HCT116 (cell line): Measurements from ENCODE around the gene MOB3B. TPM values are rescaled to one million over a fixed set of nuclear protein-coding genes. Genes with fewer than 3 reads are reported as not detected.

ENCODE experiments used
- ATAC-seq: fragments of 200-7000 bp; cut with Tn5 transposase; 2 replicates; pipeline ENCODE4 v1.9.1; 2020; ENCODE audit warnings: mild to moderate bottlenecking, moderate library complexity
- BruUV-seq: library from RNA; stranded (reverse); fragments of 400-500 nt; replicated peaks from 2 replicates; lab custom pipeline; 2021; lab: Mats Ljungman, UMichigan
- CTCF ChIA-PET: fragments of 300-600 bp; sonication (Branson Sonifier 250); formaldehyde crosslinking; loops from one replicate; lab custom pipeline; 2021; ENCODE audit warnings: antibody characterized with exemption; lab: Charles Lee
- POLR2A ChIA-PET: fragments of 300-600, 350-600 bp; sonication (Branson Sonifier 250); formaldehyde crosslinking; loops from one replicate; lab custom pipeline; 2021; ENCODE audit warnings: antibody characterized with exemption; lab: Charles Lee
- RAD21 ChIA-PET, 2 experiments: fragments of 300-600 bp; sonication (Branson Sonifier 250); formaldehyde crosslinking; loops; one replicate each; lab custom pipeline; 2023; ENCODE audit warnings: low total read pairs in 2 of 2; ENCODE audit not compliant: uncharacterized antibody in 2 of 2, unreplicated experiment in 2 of 2, low non-redundant PET in 1 of 2; lab: Charles Lee
- DNase-seq: peaks from one replicate; pipeline ENCODE4 v3.0.0-alpha.2; 2010; ENCODE audit warnings: low read depth, low spot score
- H2AFZ ChIP-seq: fragments of 200-600 bp; shearing (Covaris generic), sonication (generic); 2 replicates; pipeline ENCODE4 v1.6.1; 2017; ENCODE audit warnings: low read depth, mixed run types, mixed read lengths, antibody characterized with exemption, low read length; ENCODE audit not compliant: poor library complexity, severe bottlenecking
- H3K27ac ChIP-seq: 2 replicates; pipeline ENCODE4 v1.5.1; 2012; ENCODE audit warnings: low read depth, low read length
- H3K27me3 ChIP-seq: fragments of 200-600 bp; sonication (generic); 2 replicates; pipeline ENCODE4 v1.6.1; 2016; ENCODE audit warnings: mixed run types, low read length, mixed read lengths; ENCODE audit not compliant: insufficient read depth
- H3K36me3 ChIP-seq, 2 experiments: fragments of 200-500 bp in 1 of 2; fragments of 200-600 bp in 1 of 2; sonication (Bioruptor generic) in 1 of 2; sonication (generic) in 1 of 2; 2 replicates each; pipeline versions ENCODE4 v1.5.1 to v1.6.1; 2014 to 2016; ENCODE audit warnings: low read length in 2 of 2, inconsistent platforms in 1 of 2, mixed read lengths in 1 of 2, mixed run types in 1 of 2; ENCODE audit not compliant: insufficient read depth in 2 of 2, control insufficient read depth in 1 of 2
- H3K4me1 ChIP-seq, 2 experiments: fragments of 200-600 bp in 1 of 2; sonication (generic) in 1 of 2; 2 replicates each; pipeline versions ENCODE4 v1.5.1 to v1.6.1; 2012 to 2017; ENCODE audit warnings: low read length in 2 of 2, inconsistent platforms in 1 of 2, mild to moderate bottlenecking in 1 of 2, mixed read lengths in 1 of 2, mixed run types in 1 of 2, moderate library complexity in 1 of 2; ENCODE audit not compliant: insufficient read depth in 2 of 2, control insufficient read depth in 1 of 2
- H3K4me2 ChIP-seq: fragments of 200-600 bp; sonication (generic); 2 replicates; pipeline ENCODE4 v1.6.1; 2017; ENCODE audit warnings: mixed run types, low read length, mixed read lengths
- H3K4me3 ChIP-seq, 2 experiments: fragments of 200-600 bp in 1 of 2; sonication (generic) in 1 of 2; replicated peaks in 1 of 2; 2 replicates each; pipeline ENCODE4 v1.5.1; 2011 to 2016; ENCODE audit warnings: low read length in 2 of 2, control low read depth in 1 of 2, low read depth in 1 of 2, mild to moderate bottlenecking in 1 of 2, mixed read lengths in 1 of 2, mixed run types in 1 of 2
- H3K79me2 ChIP-seq: fragments of 200-600 bp; sonication (generic); 2 replicates; pipeline ENCODE4 v1.6.1; 2017; ENCODE audit warnings: mild to moderate bottlenecking, mixed run types, low read length, moderate library complexity, mixed read lengths; ENCODE audit not compliant: insufficient read depth
- H3K9ac ChIP-seq: fragments of 200-600 bp; sonication (generic); 2 replicates; pipeline ENCODE4 v1.6.1; 2016; ENCODE audit warnings: low read length, mixed read lengths
- H3K9me2 ChIP-seq: fragments of 200-600 bp; sonication (generic), shearing (Covaris generic); 2 replicates; pipeline ENCODE4 v1.6.1; 2017; ENCODE audit warnings: mixed run types, mild to moderate bottlenecking, moderate library complexity; ENCODE audit not compliant: insufficient read depth
- H3K9me3 ChIP-seq, 2 experiments: fragments of 200-500 bp in 1 of 2; fragments of 200-600 bp in 1 of 2; sonication (Bioruptor generic) in 1 of 2; sonication (generic) in 1 of 2; 2 replicates each; pipeline ENCODE4 v1.6.1; 2014 to 2017; ENCODE audit warnings: low read length in 2 of 2, mixed read lengths in 2 of 2, inconsistent platforms in 1 of 2, low read depth in 1 of 2, mild to moderate bottlenecking in 1 of 2, mixed run types in 1 of 2, moderate library complexity in 1 of 2; ENCODE audit not compliant: control insufficient read depth in 1 of 2, insufficient read depth in 1 of 2
- H4K20me1 ChIP-seq: fragments of 200-600 bp; sonication (generic), shearing (Covaris generic); 2 replicates; pipeline ENCODE4 v1.6.1; 2017; ENCODE audit warnings: mixed run types, mild to moderate bottlenecking, moderate library complexity; ENCODE audit not compliant: insufficient read depth
- CEBPB ChIP-seq: IDR thresholded peaks from 2 replicates; pipeline ENCODE4 v1.6.1; 2012; ENCODE audit warnings: low read depth
- ELF1 ChIP-seq: IDR thresholded peaks from 2 replicates; pipeline ENCODE4 v1.6.1; 2012; ENCODE audit warnings: low read depth, borderline replicate concordance
- POLR2AphosphoS5 ChIP-seq: IDR thresholded peaks from 2 replicates; pipeline ENCODE4 v1.6.1; 2011; ENCODE audit warnings: mild to moderate bottlenecking, low read depth, low read length, moderate library complexity
- RAD21 ChIP-seq: IDR thresholded peaks from 2 replicates; pipeline ENCODE4 v1.6.1; 2012; ENCODE audit warnings: low read depth, mild to moderate bottlenecking
- SP1 ChIP-seq: IDR thresholded peaks from 2 replicates; pipeline ENCODE4 v1.6.1; 2012; ENCODE audit warnings: low read depth
- ZFX ChIP-seq: fragments of 450-650 bp; IDR thresholded peaks from 2 replicates; pipeline ENCODE4 v1.6.1; 2017
- intact Hi-C: fragments of 100-400 bp; cut with micrococcal nuclease; formaldehyde crosslinking; loops from 2 replicates; pipeline ENCODE4 v1.10.0; 2022
- total RNA-seq: library from RNA; stranded (reverse); gene quantifications from one replicate; pipeline ENCODE4 v1.2.1, GENCODE V29; 2021; ENCODE audit not compliant: unreplicated experiment
- TF ChIP-seq, protein P1 (sequence below), 3 experiments: fragments of 200-600 bp in 1 of 3; sonication (generic) in 1 of 3; IDR thresholded peaks in 2 of 3; conservative IDR thresholded peaks in 1 of 3; 2 replicates each; pipeline ENCODE4 v1.5.1; 2012 to 2017; ENCODE audit warnings: low read depth in 2 of 3, low read length in 2 of 3, antibody characterized with exemption in 1 of 3, borderline replicate concordance in 1 of 3, control low read depth in 1 of 3, mild to moderate bottlenecking in 1 of 3, mixed read lengths in 1 of 3, mixed run types in 1 of 3, moderate library complexity in 1 of 3; ENCODE audit not compliant: insufficient read depth in 1 of 3
- TF ChIP-seq, protein P2 (sequence below): IDR thresholded peaks from 2 replicates; pipeline ENCODE4 v1.6.1; 2011; ENCODE audit warnings: mild to moderate bottlenecking, low read length, moderate library complexity; ENCODE audit not compliant: insufficient replicate concordance; ENCODE audit errors: extremely low read depth

The MOB3B gene
- total RNA-seq, 1 experiment from 2014 or later: 1.2 TPM

DNA sequence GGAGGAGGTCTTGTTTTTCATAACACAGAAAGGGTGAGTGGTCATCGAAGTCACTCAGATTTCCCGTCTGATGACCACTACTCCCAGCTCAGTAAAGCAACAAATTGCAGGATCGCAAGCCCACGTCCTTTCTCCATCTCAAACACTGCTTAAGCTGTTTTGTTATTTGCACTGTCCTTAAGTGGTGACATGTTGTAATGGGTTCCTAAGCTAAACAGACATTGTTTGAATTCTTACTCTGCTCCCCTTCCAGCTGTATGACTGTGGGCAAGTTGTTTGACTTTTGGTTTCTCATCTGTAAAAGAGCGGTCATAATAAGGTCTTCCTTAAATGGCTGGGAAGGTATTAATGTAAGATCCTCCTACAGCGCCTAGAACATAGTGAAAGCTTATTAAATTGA is 169.9 kb downstream of the MOB3B start:
- DNase-seq (no peak), ATAC-seq (no peak)
- intact Hi-C loops: no loop called here
- Histone ChIP-seq H3K9me2 (no peaks in the 10 kb centered on the region), H3K27ac (no peak overlapping the region), H2AFZ (no peak overlapping the region), H3K79me2 (no peaks in the 10 kb centered on the region), H3K4me3 (no peak overlapping the region), H3K9ac (no peak overlapping the region), H3K4me2 (no peak overlapping the region), H3K4me1 (no peaks in the 10 kb centered on the region), H3K27me3 (no peaks in the 10 kb centered on the region), H3K9me3 (no peaks in the 10 kb centered on the region), H4K20me1 (no peaks in the 10 kb centered on the region), H3K36me3 (no peaks in the 10 kb centered on the region)
- RAD21 ChIA-PET: no interaction called here
- TF ChIP-seq ZFX: no peak
- no peak for TF ChIP-seq CEBPB
- TF ChIP-seq, protein P1, sequence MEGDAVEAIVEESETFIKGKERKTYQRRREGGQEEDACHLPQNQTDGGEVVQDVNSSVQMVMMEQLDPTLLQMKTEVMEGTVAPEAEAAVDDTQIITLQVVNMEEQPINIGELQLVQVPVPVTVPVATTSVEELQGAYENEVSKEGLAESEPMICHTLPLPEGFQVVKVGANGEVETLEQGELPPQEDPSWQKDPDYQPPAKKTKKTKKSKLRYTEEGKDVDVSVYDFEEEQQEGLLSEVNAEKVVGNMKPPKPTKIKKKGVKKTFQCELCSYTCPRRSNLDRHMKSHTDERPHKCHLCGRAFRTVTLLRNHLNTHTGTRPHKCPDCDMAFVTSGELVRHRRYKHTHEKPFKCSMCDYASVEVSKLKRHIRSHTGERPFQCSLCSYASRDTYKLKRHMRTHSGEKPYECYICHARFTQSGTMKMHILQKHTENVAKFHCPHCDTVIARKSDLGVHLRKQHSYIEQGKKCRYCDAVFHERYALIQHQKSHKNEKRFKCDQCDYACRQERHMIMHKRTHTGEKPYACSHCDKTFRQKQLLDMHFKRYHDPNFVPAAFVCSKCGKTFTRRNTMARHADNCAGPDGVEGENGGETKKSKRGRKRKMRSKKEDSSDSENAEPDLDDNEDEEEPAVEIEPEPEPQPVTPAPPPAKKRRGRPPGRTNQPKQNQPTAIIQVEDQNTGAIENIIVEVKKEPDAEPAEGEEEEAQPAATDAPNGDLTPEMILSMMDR (IDR thresholded peaks at IDR 0.05 in 2 of 3, conservative IDR thresholded peaks at IDR 0.05 in 1 of 3; ENCODE audit: borderline replicate concordance in 1 of 3, insufficient read depth in 1 of 3, low read depth in 2 of 3, low read length in 2 of 3): no peak
- TF ChIP-seq POLR2AphosphoS5: no peak
- TF ChIP-seq ELF1: no peak
- TF ChIP-seq RAD21: no peak
- no peak for TF ChIP-seq SP1
- TF ChIP-seq, protein P2, sequence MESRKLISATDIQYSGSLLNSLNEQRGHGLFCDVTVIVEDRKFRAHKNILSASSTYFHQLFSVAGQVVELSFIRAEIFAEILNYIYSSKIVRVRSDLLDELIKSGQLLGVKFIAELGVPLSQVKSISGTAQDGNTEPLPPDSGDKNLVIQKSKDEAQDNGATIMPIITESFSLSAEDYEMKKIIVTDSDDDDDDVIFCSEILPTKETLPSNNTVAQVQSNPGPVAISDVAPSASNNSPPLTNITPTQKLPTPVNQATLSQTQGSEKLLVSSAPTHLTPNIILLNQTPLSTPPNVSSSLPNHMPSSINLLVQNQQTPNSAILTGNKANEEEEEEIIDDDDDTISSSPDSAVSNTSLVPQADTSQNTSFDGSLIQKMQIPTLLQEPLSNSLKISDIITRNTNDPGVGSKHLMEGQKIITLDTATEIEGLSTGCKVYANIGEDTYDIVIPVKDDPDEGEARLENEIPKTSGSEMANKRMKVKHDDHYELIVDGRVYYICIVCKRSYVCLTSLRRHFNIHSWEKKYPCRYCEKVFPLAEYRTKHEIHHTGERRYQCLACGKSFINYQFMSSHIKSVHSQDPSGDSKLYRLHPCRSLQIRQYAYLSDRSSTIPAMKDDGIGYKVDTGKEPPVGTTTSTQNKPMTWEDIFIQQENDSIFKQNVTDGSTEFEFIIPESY: no peak
- BruUV-seq: no TSS peak
- POLR2A ChIA-PET: no interaction called here
- CTCF ChIA-PET: no interaction called here
